H9 (cell line): Measurements from ENCODE around the gene MCOLN3. TPM values are rescaled to one million over a fixed set of nuclear protein-coding genes. Genes with fewer than 3 reads are reported as not detected.
"Not testable (repeated sequence)": the region's sequence is repeated elsewhere in the genome, so short reads cannot be mapped to it uniquely, and the experiment has no call there.

ENCODE experiments used
- DNase-seq: peaks from one replicate; pipeline ENCODE4 v3.0.0-alpha.2; 2017
- H2AFZ ChIP-seq: one replicate; pipeline ENCODE4 v1.6.1; 2013; ENCODE audit warnings: mild to moderate bottlenecking, low read length, control low read depth, moderate library complexity
- H2AK5ac ChIP-seq: 2 replicates; pipeline ENCODE4 v1.6.1; 2013; ENCODE audit warnings: low read length, control low read depth, mixed read lengths; ENCODE audit not compliant: insufficient read length
- H2BK120ac ChIP-seq: one replicate; pipeline ENCODE4 v1.6.1; 2013; ENCODE audit warnings: low read depth, mild to moderate bottlenecking, low read length, control low read depth, inconsistent platforms; ENCODE audit not compliant: poor library complexity, severe bottlenecking
- H2BK12ac ChIP-seq: 2 replicates; pipeline ENCODE4 v1.6.1; 2013; ENCODE audit warnings: low read length, control low read depth, mixed read lengths, low read depth; ENCODE audit not compliant: insufficient read length
- H2BK15ac ChIP-seq: 2 replicates; pipeline ENCODE4 v1.6.1; 2013; ENCODE audit warnings: low read depth, low read length, control low read depth
- H2BK20ac ChIP-seq: one replicate; pipeline ENCODE4 v1.6.1; 2013; ENCODE audit warnings: low read depth, mild to moderate bottlenecking, low read length, control low read depth, inconsistent platforms; ENCODE audit not compliant: poor library complexity, severe bottlenecking
- H2BK5ac ChIP-seq: 2 replicates; pipeline ENCODE4 v1.6.1; 2013; ENCODE audit warnings: low read length, control low read depth, mixed read lengths; ENCODE audit not compliant: insufficient read length
- H3K14ac ChIP-seq: 2 replicates; pipeline ENCODE4 v1.6.1; 2013; ENCODE audit warnings: low read length, control low read depth; ENCODE audit not compliant: insufficient read depth
- H3K18ac ChIP-seq: 2 replicates; pipeline ENCODE4 v1.6.1; 2013; ENCODE audit warnings: low read depth, mild to moderate bottlenecking, mixed read lengths, low read length, control low read depth; ENCODE audit not compliant: insufficient read length
- H3K23ac ChIP-seq: 2 replicates; pipeline ENCODE4 v1.6.1; 2013; ENCODE audit warnings: low read length, control low read depth, mixed read lengths, low read depth; ENCODE audit not compliant: insufficient read length
- H3K23me2 ChIP-seq: 2 replicates; pipeline ENCODE4 v1.6.1; 2013; ENCODE audit warnings: low read depth, mild to moderate bottlenecking, mixed read lengths, low read length, control low read depth; ENCODE audit not compliant: insufficient read length, poor library complexity, severe bottlenecking
- H3K27ac ChIP-seq: 2 replicates; pipeline ENCODE4 v1.5.1; 2013; ENCODE audit warnings: low read length, control low read depth, mixed read lengths, low read depth; ENCODE audit not compliant: insufficient read length
- H3K27me3 ChIP-seq: 2 replicates; pipeline ENCODE4 v1.6.1; 2013; ENCODE audit warnings: low read length, control low read depth, inconsistent platforms; ENCODE audit not compliant: insufficient read depth
- H3K4ac ChIP-seq: 2 replicates; pipeline ENCODE4 v1.6.1; 2013; ENCODE audit warnings: low read depth, mild to moderate bottlenecking, control low read depth, inconsistent platforms, low read length, moderate library complexity
- H3K4me1 ChIP-seq: 2 replicates; pipeline ENCODE4 v1.6.1; 2013; ENCODE audit warnings: low read length, control low read depth, inconsistent platforms; ENCODE audit not compliant: insufficient read depth
- H3K4me2 ChIP-seq: 2 replicates; pipeline ENCODE4 v1.6.1; 2013; ENCODE audit warnings: low read length, control low read depth, mixed read lengths; ENCODE audit not compliant: insufficient read length, insufficient read depth
- H3K56ac ChIP-seq: 2 replicates; pipeline ENCODE4 v1.6.1; 2013; ENCODE audit warnings: low read depth, mild to moderate bottlenecking, mixed read lengths, low read length, control low read depth; ENCODE audit not compliant: insufficient read length
- H3K79me1 ChIP-seq: 2 replicates; pipeline ENCODE4 v1.6.1; 2013; ENCODE audit warnings: low read depth, mild to moderate bottlenecking, moderate library complexity, low read length, control low read depth, inconsistent platforms; ENCODE audit not compliant: insufficient read depth, poor library complexity, severe bottlenecking
- H3K79me2 ChIP-seq: 2 replicates; pipeline ENCODE4 v1.6.1; 2013; ENCODE audit warnings: low read length, control low read depth, inconsistent platforms; ENCODE audit not compliant: insufficient read depth
- H3K9ac ChIP-seq: 2 replicates; pipeline ENCODE4 v1.6.1; 2013; ENCODE audit warnings: low read length, control low read depth, mixed read lengths; ENCODE audit not compliant: insufficient read length; ENCODE audit errors: extremely low read depth
- H3K9me3 ChIP-seq: one replicate; pipeline ENCODE4 v1.6.1; 2013; ENCODE audit warnings: low read depth, low read length, inconsistent platforms; ENCODE audit not compliant: control insufficient read depth
- H3T11ph ChIP-seq: one replicate; pipeline ENCODE4 v1.6.1; 2013; ENCODE audit warnings: mild to moderate bottlenecking, low read length, control low read depth, inconsistent platforms
- H4K20me1 ChIP-seq: one replicate; pipeline ENCODE4 v1.6.1; 2013; ENCODE audit not compliant: control insufficient read depth, insufficient read length, insufficient read depth
- H4K5ac ChIP-seq: 2 replicates; pipeline ENCODE4 v1.6.1; 2013; ENCODE audit warnings: low read depth, mild to moderate bottlenecking, mixed read lengths, low read length, control low read depth; ENCODE audit not compliant: insufficient read length
- H4K8ac ChIP-seq: replicated peaks from 2 replicates; pipeline ENCODE4 v1.6.1; 2013; ENCODE audit warnings: low read length, control low read depth, mixed read lengths, low read depth; ENCODE audit not compliant: insufficient read length
- H4K91ac ChIP-seq: 2 replicates; pipeline ENCODE4 v1.6.1; 2013; ENCODE audit warnings: low read depth, mild to moderate bottlenecking, moderate library complexity, mixed read lengths, low read length, control low read depth; ENCODE audit not compliant: insufficient read length
- H3K27ac Mint-ChIP-seq, 3 experiments: 2 replicates in 2 of 3; 3 replicates in 1 of 3; pipeline ENCODE4 v1.8.0; 2020 to 2021; ENCODE audit warnings: mixed read lengths in 3 of 3, mild to moderate bottlenecking in 1 of 3, moderate library complexity in 1 of 3
- H3K27me3 Mint-ChIP-seq: 2 replicates; pipeline ENCODE4 v1.8.0; 2021; ENCODE audit warnings: low read depth, mild to moderate bottlenecking, moderate library complexity, mixed read lengths
- H3K36me3 Mint-ChIP-seq, 3 experiments: 2 replicates in 2 of 3; 3 replicates in 1 of 3; pipeline ENCODE4 v1.8.0; 2020 to 2021; ENCODE audit warnings: low read depth in 3 of 3, mixed read lengths in 3 of 3; ENCODE audit not compliant: insufficient read depth in 1 of 3
- H3K4me1 Mint-ChIP-seq, 2 experiments: 2 replicates each; pipeline ENCODE4 v1.8.0; 2020; ENCODE audit warnings: mixed read lengths in 2 of 2
- H3K4me3 Mint-ChIP-seq, 2 experiments: 2 replicates in 1 of 2; 3 replicates in 1 of 2; pipeline ENCODE4 v1.8.0; 2020 to 2021; ENCODE audit warnings: mild to moderate bottlenecking in 2 of 2, mixed read lengths in 2 of 2, moderate library complexity in 1 of 2
- H3K9me3 Mint-ChIP-seq, 2 experiments: 2 replicates in 1 of 2; 3 replicates in 1 of 2; pipeline ENCODE4 v1.8.0; 2020; ENCODE audit warnings: mild to moderate bottlenecking in 2 of 2, mixed read lengths in 2 of 2, moderate library complexity in 1 of 2
- CTCF ChIP-seq: fragments of 200-600 bp; sonication (generic); conservative IDR thresholded peaks from 3 replicates; pipeline ENCODE4 v1.8.0; 2021; ENCODE audit warnings: antibody characterized with exemption, mild to moderate bottlenecking
- WGBS: extraction: QIAGEN DNeasy Blood & Tissue Kit; methylation state at CpG from one replicate; pipeline ENCODE4 v1.1.7; 2013; ENCODE audit warnings: missing lambda C conversion rate, low lambda C conversion rate, mixed read lengths; ENCODE audit not compliant: insufficient read length; ENCODE audit errors: extremely low coverage; 5-methylcytosine and 5-hydroxymethylcytosine counted together
- total RNA-seq: library from RNA; stranded (reverse); gene quantifications from 2 replicates; pipeline ENCODE4 v1.2.1, GENCODE V29; 2021

Gene MCOLN3
- total RNA-seq, 1 experiment from 2014 or later: 10.8 TPM

DNA sequence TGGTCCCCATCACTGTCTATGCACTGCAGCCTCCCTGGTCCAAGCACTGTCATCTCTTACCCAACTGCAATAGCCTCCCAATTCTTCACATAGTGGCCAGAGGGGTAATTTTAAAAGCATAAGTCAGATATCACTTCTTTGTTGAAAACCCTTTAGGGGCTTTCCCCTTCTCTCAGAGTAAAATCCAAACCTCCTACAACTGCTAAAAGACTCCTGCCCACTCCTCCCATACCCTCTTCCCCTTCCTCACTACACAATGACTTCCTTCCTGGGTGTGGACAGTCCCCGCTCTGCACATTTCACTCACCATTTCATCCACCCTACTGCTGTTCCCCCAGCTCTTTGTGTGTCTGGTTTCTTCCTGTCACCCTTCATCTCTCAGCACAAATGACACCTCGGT lies 59.7 kb downstream of the MCOLN3 start:
- TF ChIP-seq CTCF: no peak
- no peaks in the 10 kb centered on the region for H3K4me1 Mint-ChIP-seq
- no peak overlapping the region for H2BK20ac ChIP-seq

GRCh38 chr1:84986561-84986960 lies 61.7 kb downstream of the MCOLN3 start:
- not testable (repeated sequence) for H3K27me3 ChIP-seq, H2BK5ac ChIP-seq, H3K4me1 Mint-ChIP-seq, H3K9me3 Mint-ChIP-seq, H3K9ac ChIP-seq, H4K5ac ChIP-seq, H3K27ac Mint-ChIP-seq, H3T11ph ChIP-seq, H4K91ac ChIP-seq, H2AFZ ChIP-seq, H3K23me2 ChIP-seq, H2BK12ac ChIP-seq, H3K27me3 Mint-ChIP-seq, H3K79me2 ChIP-seq, H4K20me1 ChIP-seq, H2AK5ac ChIP-seq, H3K4me2 ChIP-seq, H4K8ac ChIP-seq, H3K4me3 Mint-ChIP-seq, H3K36me3 Mint-ChIP-seq, H3K79me1 ChIP-seq, H3K56ac ChIP-seq, H2BK15ac ChIP-seq, H2BK120ac ChIP-seq, H3K14ac ChIP-seq, H3K4me1 ChIP-seq, H3K23ac ChIP-seq, H3K18ac ChIP-seq, H3K27ac ChIP-seq, H3K4ac ChIP-seq, H3K9me3 ChIP-seq, H2BK20ac ChIP-seq, DNase-seq
- no CpG with 5 or more reads among the region's 3 CpGs for WGBS

More for the DNA sequence above, 59.7 kb downstream of the MCOLN3 start:
- H3K18ac ChIP-seq: no peak overlapping the region
- no peak overlapping the region for H4K91ac ChIP-seq
- no peak overlapping the region for H3K27ac ChIP-seq
- H3K9ac ChIP-seq: no peak overlapping the region
- H2AFZ ChIP-seq: no peak overlapping the region
- H2BK12ac ChIP-seq: no peak overlapping the region
- no peaks in the 10 kb centered on the region for H3K79me1 ChIP-seq
- no peak overlapping the region for H2BK15ac ChIP-seq
- H3K9me3 ChIP-seq: no peaks in the 10 kb centered on the region
- no peak overlapping the region for H3K27ac Mint-ChIP-seq
- no peaks in the 10 kb centered on the region for H3K79me2 ChIP-seq
- H2BK120ac ChIP-seq: no peak overlapping the region
- H3K4ac ChIP-seq: no peak overlapping the region
- no peak overlapping the region for H2AK5ac ChIP-seq
- H3K23ac ChIP-seq: no peak overlapping the region
- no peak overlapping the region for H4K5ac ChIP-seq
- no CpG with 5 or more reads among the region's 2 CpGs for WGBS
- H3K23me2 ChIP-seq: no peaks in the 10 kb centered on the region
- no peak overlapping the region for H3K14ac ChIP-seq
- no peak overlapping the region for H3K4me2 ChIP-seq
- H4K8ac ChIP-seq: no peak overlapping the region
- no peaks in the 10 kb centered on the region for H3K27me3 ChIP-seq
- no peaks in the 10 kb centered on the region for H3K4me1 ChIP-seq
- no peaks in the 10 kb centered on the region for H4K20me1 ChIP-seq
- DNase-seq: no peak
- H2BK5ac ChIP-seq: no peak overlapping the region
- H3K4me3 Mint-ChIP-seq: no peak overlapping the region
- H3K56ac ChIP-seq: no peak overlapping the region
- H3K27me3 Mint-ChIP-seq: peaks cover 11% of the 10 kb centered on the region
- no peak overlapping the region for H3T11ph ChIP-seq
- H3K36me3 Mint-ChIP-seq: no peaks in the 10 kb centered on the region
- no peaks in the 10 kb centered on the region for H3K9me3 Mint-ChIP-seq
